Measurements from ENCODE around the gene WAC.

DNA sequence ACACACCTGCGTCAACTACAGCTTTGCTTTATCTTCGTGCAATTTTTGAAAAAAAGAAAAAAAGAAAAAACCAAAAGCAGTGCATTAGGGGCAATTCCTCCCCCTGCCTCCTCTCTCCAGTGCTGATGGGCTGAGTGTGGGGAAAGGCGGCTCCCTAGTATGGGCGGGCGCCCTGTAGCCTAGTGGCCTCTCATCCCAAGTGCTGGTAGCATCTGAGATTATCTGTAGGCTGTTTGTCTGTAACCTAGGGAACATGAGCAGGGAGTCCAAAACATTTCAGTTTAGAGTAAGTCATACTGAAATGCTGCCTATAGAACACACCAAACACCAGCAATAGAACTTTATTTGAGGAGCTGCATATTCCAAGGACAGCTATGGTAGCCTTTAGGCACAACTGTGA lies 119.8 kb downstream of the WAC start:
- TF ChIP-seq ZNF583 (CRISPR knock-in tag; IDR thresholded peaks at IDR 0.05), result no peak
- no peak for TF ChIP-seq ARHGAP35 (IDR thresholded peaks at IDR 0.05; ENCODE audit: partially characterized antibody)
- TF ChIP-seq, protein P1, sequence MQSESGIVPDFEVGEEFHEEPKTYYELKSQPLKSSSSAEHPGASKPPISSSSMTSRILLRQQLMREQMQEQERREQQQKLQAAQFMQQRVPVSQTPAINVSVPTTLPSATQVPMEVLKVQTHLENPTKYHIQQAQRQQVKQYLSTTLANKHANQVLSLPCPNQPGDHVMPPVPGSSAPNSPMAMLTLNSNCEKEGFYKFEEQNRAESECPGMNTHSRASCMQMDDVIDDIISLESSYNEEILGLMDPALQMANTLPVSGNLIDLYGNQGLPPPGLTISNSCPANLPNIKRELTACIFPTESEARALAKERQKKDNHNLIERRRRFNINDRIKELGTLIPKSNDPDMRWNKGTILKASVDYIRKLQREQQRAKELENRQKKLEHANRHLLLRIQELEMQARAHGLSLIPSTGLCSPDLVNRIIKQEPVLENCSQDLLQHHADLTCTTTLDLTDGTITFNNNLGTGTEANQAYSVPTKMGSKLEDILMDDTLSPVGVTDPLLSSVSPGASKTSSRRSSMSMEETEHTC (IDR thresholded peaks at IDR 0.05), result no peak
- TF ChIP-seq HNRNPK (IDR thresholded peaks at IDR 0.05; ENCODE audit: low read depth, low read length, poor library complexity, severe bottlenecking), result no peak
- no peak for TF ChIP-seq HIVEP1 (CRISPR knock-in tag; IDR thresholded peaks at IDR 0.05)
- no peak for TF ChIP-seq TCF7L2 (IDR thresholded peaks at IDR 0.05; ENCODE audit: low read depth, low read length)
- TF ChIP-seq JUND (IDR thresholded peaks at IDR 0.05; ENCODE audit: borderline replicate concordance, low read depth, low read length), result no peak
- no peak for TF ChIP-seq JUND (tag; IDR thresholded peaks at IDR 0.05; ENCODE audit: borderline replicate concordance, low read depth, low read length)
- TF ChIP-seq POLR2AphosphoS5 (IDR thresholded peaks at IDR 0.05; ENCODE audit: control insufficient read depth, insufficient read depth, low read depth, low read length), result no peak
- no peak for TF ChIP-seq POLR2AphosphoS2 (IDR thresholded peaks at IDR 0.05; ENCODE audit: low read length)
- no peak for TF ChIP-seq ZBTB33 (CRISPR knock-in tag; IDR thresholded peaks at IDR 0.05)
- no peak for TF ChIP-seq ATF2 (CRISPR knock-in tag; IDR thresholded peaks at IDR 0.05)
- TF ChIP-seq EZH2 (IDR thresholded peaks at IDR 0.05; ENCODE audit: borderline replicate concordance, low read depth, low read length), result no peak
- no peak for TF ChIP-seq ATF7 (IDR thresholded peaks at IDR 0.05)
- TF ChIP-seq PATZ1 (CRISPR knock-in tag; IDR thresholded peaks at IDR 0.05; ENCODE audit: borderline replicate concordance), result no peak

Data from K562 (cell line).